ENCODE results near the gene FIGNL1.

FIGNL1 gene

GRCh38 chr7:50415844-50416364 is 34.2 kb downstream of the FIGNL1 start:
- no peak overlapping the region for H3K4me3 ChIP-seq (replicated peaks; ENCODE audit: insufficient read depth, low read length)
- DNase-seq (ENCODE audit: low read depth in 1 of 2, low spot score in 1 of 2): no peak
- H3K27me3 ChIP-seq (ENCODE audit: insufficient read depth, poor library complexity, severe bottlenecking): no peaks in the 10 kb centered on the region
- H3K27ac ChIP-seq (replicated peaks): peak overlapping the region; percentile 58
- TF ChIP-seq REST (IDR thresholded peaks at IDR 0.05; ENCODE audit: insufficient replicate concordance, low read depth): no peak

GRCh38 chr7:50413561-50413960 is 36.6 kb downstream of the FIGNL1 start:
- TF ChIP-seq SPI1 (IDR thresholded peaks at IDR 0.05; ENCODE audit: borderline replicate concordance, low read depth) (no peak), CTCF (IDR thresholded peaks at IDR 0.05; ENCODE audit: insufficient read depth, low read length) (no peak), REST (IDR thresholded peaks at IDR 0.05; ENCODE audit: insufficient replicate concordance, low read depth) (no peak), GABPA (IDR thresholded peaks at IDR 0.05; ENCODE audit: low read depth) (no peak), POLR2AphosphoS5 (IDR thresholded peaks at IDR 0.05; ENCODE audit: low read depth) (no peak)
- Histone ChIP-seq H3K27ac (replicated peaks) (no peak overlapping the region), H3K27me3 (ENCODE audit: insufficient read depth, poor library complexity, severe bottlenecking) (no peaks in the 10 kb centered on the region), H3K4me3 (replicated peaks; ENCODE audit: insufficient read depth, low read length) (no peak overlapping the region)
- DNase-seq (ENCODE audit: low read depth in 1 of 2, low spot score in 1 of 2): no peak

GRCh38 chr7:50412973-50413372 is 37.2 kb downstream of the FIGNL1 start:
- no peak overlapping the region for H3K27ac ChIP-seq (replicated peaks)
- TF ChIP-seq POLR2AphosphoS5 (IDR thresholded peaks at IDR 0.05; ENCODE audit: low read depth) (no peak), REST (IDR thresholded peaks at IDR 0.05; ENCODE audit: insufficient replicate concordance, low read depth) (no peak), CTCF (IDR thresholded peaks at IDR 0.05; ENCODE audit: insufficient read depth, low read length) (no peak), SPI1 (IDR thresholded peaks at IDR 0.05; ENCODE audit: borderline replicate concordance, low read depth) (no peak), GABPA (IDR thresholded peaks at IDR 0.05; ENCODE audit: low read depth) (no peak)
- no peaks in the 10 kb centered on the region for H3K27me3 ChIP-seq (ENCODE audit: insufficient read depth, poor library complexity, severe bottlenecking)
- H3K4me3 ChIP-seq (replicated peaks; ENCODE audit: insufficient read depth, low read length): no peak overlapping the region
- DNase-seq (ENCODE audit: low read depth in 1 of 2, low spot score in 1 of 2): no peak

- H3K27ac ChIP-seq (replicated peaks): no peak overlapping the region
- H3K4me3 ChIP-seq (replicated peaks; ENCODE audit: insufficient read depth, low read length): no peak overlapping the region
- TF ChIP-seq REST (IDR thresholded peaks at IDR 0.05; ENCODE audit: insufficient replicate concordance, low read depth): no peak
- no peak for TF ChIP-seq GABPA (IDR thresholded peaks at IDR 0.05; ENCODE audit: low read depth)
- TF ChIP-seq POLR2AphosphoS5 (IDR thresholded peaks at IDR 0.05; ENCODE audit: low read depth): no peak
- TF ChIP-seq CTCF (IDR thresholded peaks at IDR 0.05; ENCODE audit: insufficient read depth, low read length): no peak
- no peak for TF ChIP-seq SPI1 (IDR thresholded peaks at IDR 0.05; ENCODE audit: borderline replicate concordance, low read depth)
- H3K27me3 ChIP-seq (ENCODE audit: insufficient read depth, poor library complexity, severe bottlenecking): no peaks in the 10 kb centered on the region
- no peak for DNase-seq (ENCODE audit: low read depth in 1 of 2, low spot score in 1 of 2)
Measured at GRCh38 chr7:50411332-50411731, 38.8 kb downstream of the FIGNL1 start.

Data from HL-60 (cell line).